Astrocyte of the hippocampus (primary cell): ENCODE data around the gene BAG2.

Experiments used
- DNase-seq: peaks from one replicate; pipeline ENCODE4 v3.0.0; 2011; ENCODE audit warnings: low read depth, low spot score

Gene BAG2

GRCh38 chr6:57221936-57222742 lies 50.0 kb downstream of the BAG2 start, which contains the start of gene RAB23:
Gene RAB23 (minus strand): TSS chr6:57222307. CDS start chr6:57210380, 11,927 bp downstream.
- peak; percentile 97 for DNase-seq

- DNase-seq = no peak
Measured at GRCh38 chr6:57222743-57223077, 50.6 kb downstream of the BAG2 start.

GRCh38 chr6:57224769-57225515 lies 52.8 kb downstream of the BAG2 start:
- no peak for DNase-seq

GRCh38 chr6:57226221-57226620 lies 54.1 kb downstream of the BAG2 start:
- DNase-seq = no peak
